K562 (cell line): ENCODE results near the gene MCC.

Source experiments
- ARNT ChIP-seq, 2 experiments: fragments of 450-650 bp; IDR thresholded peaks; 2 replicates each; pipeline ENCODE4 v1.6.1; 2016; ENCODE audit warnings: mild to moderate bottlenecking in 1 of 2
- JUND ChIP-seq, 2 experiments: IDR thresholded peaks; 2 replicates in 1 of 2; 3 replicates in 1 of 2; pipeline ENCODE4 v1.6.1; 2011; ENCODE audit warnings: borderline replicate concordance in 2 of 2, low read depth in 2 of 2, low read length in 2 of 2, improper control_type of control experiment in 1 of 2, missing biosample characterization in 1 of 2, missing genetic modification characterization in 1 of 2, missing genetic modification reagents in 1 of 2
- SNAPC5 ChIP-seq: fragments of 250-450 bp; sonication (Bioruptor Pico); IDR thresholded peaks from 2 replicates; pipeline ENCODE4 v1.8.0; 2021; ENCODE audit warnings: moderate library complexity, mild to moderate bottlenecking, inconsistent platforms

- TF ChIP-seq JUND (IDR thresholded peaks at IDR 0.05; ENCODE audit: borderline replicate concordance, low read depth, low read length), result no peak
- no peak for TF ChIP-seq JUND (tag; IDR thresholded peaks at IDR 0.05; ENCODE audit: borderline replicate concordance, low read depth, low read length)
- TF ChIP-seq SNAPC5, result no peak
- no peak for TF ChIP-seq ARNT (IDR thresholded peaks at IDR 0.05)
These were observed 423.4 kb downstream of the MCC start for GRCh38 chr5:113064806-113065205.
